Measurements from ENCODE around the gene CLIC3.

CLIC3 gene

GRCh38 chr9:136996361-136997292 lies at the start of gene CLIC3:
Gene CLIC3 (minus strand): TSS chr9:136996568. CDS start chr9:136996543, 25 bp downstream.
- peak within 1 kb of the TSS in 2 of 5 donors; percentile 11 to 19 for H3K4me3 ChIP-seq (ENCODE audit: low read depth in 1 of 5, low read length in 5 of 5)
- no peak within 1 kb of the TSS for H3K9ac ChIP-seq (ENCODE audit: low read length in 5 of 5)
- peaks cover 1 to 47% (median 35%) of the 10 kb centered on the region in 5 donors for H3K4me1 ChIP-seq (ENCODE audit: control insufficient read depth in 5 of 5, insufficient read depth in 5 of 5, low read length in 5 of 5)
- no peak within 1 kb of the TSS for H3K27ac ChIP-seq (ENCODE audit: low read depth, low read length)
- H3K9me3 ChIP-seq (ENCODE audit: control insufficient read depth in 5 of 5, low read length in 5 of 5) = no peaks in the 10 kb centered on the region
- H3K27me3 ChIP-seq (ENCODE audit: control insufficient read depth in 5 of 5, insufficient read depth in 4 of 5, low read length in 5 of 5) = peaks cover 8 to 23% (median 21%) of the 10 kb centered on the region in 5 donors
- H3K36me3 ChIP-seq (ENCODE audit: control insufficient read depth in 5 of 5, insufficient read depth in 5 of 5, low read length in 5 of 5) = peaks cover 0 to 7% (median 4%) of the 10 kb centered on the region in 5 donors

GRCh38 chr9:137045294-137046087 lies 49.1 kb upstream of the CLIC3 start:
- Histone ChIP-seq H3K27me3 (ENCODE audit: control insufficient read depth in 5 of 5, insufficient read depth in 4 of 5, low read length in 5 of 5) (peaks cover 21 to 59% (median 36%) of the 10 kb centered on the region in 5 donors), H3K4me1 (ENCODE audit: control insufficient read depth in 5 of 5, insufficient read depth in 5 of 5, low read length in 5 of 5) (peaks cover 4 to 53% (median 29%) of the 10 kb centered on the region in 5 donors)

GRCh38 chr9:137044502-137045177 lies 48.3 kb upstream of the CLIC3 start:
- H3K9me3 ChIP-seq (ENCODE audit: control insufficient read depth in 5 of 5, low read length in 5 of 5) = no peaks in the 10 kb centered on the region
- peak overlapping the region; percentile 31 to 71 (median 69) for H3K4me3 ChIP-seq (ENCODE audit: low read depth in 1 of 5, low read length in 5 of 5)
- peaks cover 4 to 55% (median 29%) of the 10 kb centered on the region in 5 donors for H3K4me1 ChIP-seq (ENCODE audit: control insufficient read depth in 5 of 5, insufficient read depth in 5 of 5, low read length in 5 of 5)
- H3K9ac ChIP-seq (ENCODE audit: low read length in 5 of 5) = peak overlapping the region in 4 of 5 donors; percentile 26 to 78 (median 52)
- no peak overlapping the region for H3K27ac ChIP-seq (ENCODE audit: low read depth, low read length)
- H3K36me3 ChIP-seq (ENCODE audit: control insufficient read depth in 5 of 5, insufficient read depth in 5 of 5, low read length in 5 of 5) = peaks cover 0 to 17% (median 3%) of the 10 kb centered on the region in 5 donors
- peaks cover 15 to 53% (median 29%) of the 10 kb centered on the region in 5 donors for H3K27me3 ChIP-seq (ENCODE audit: control insufficient read depth in 5 of 5, insufficient read depth in 4 of 5, low read length in 5 of 5)

More at GRCh38 chr9:137045294-137046087, 49.1 kb upstream of the CLIC3 start:
- Histone ChIP-seq H3K9ac (ENCODE audit: low read length in 5 of 5) (peak overlapping the region in 4 of 5 donors; percentile 26 to 78 (median 52)), H3K36me3 (ENCODE audit: control insufficient read depth in 5 of 5, insufficient read depth in 5 of 5, low read length in 5 of 5) (peaks cover 0 to 10% (median 0%) of the 10 kb centered on the region in 5 donors), H3K4me3 (ENCODE audit: low read depth in 1 of 5, low read length in 5 of 5) (peak overlapping the region; percentile 31 to 72 (median 69)), H3K9me3 (ENCODE audit: control insufficient read depth in 5 of 5, low read length in 5 of 5) (no peaks in the 10 kb centered on the region), H3K27ac (ENCODE audit: low read depth, low read length) (no peak overlapping the region)

- peaks cover 12 to 47% (median 23%) of the 10 kb centered on the region in 5 donors for H3K27me3 ChIP-seq (ENCODE audit: control insufficient read depth in 5 of 5, insufficient read depth in 4 of 5, low read length in 5 of 5)
- no peak overlapping the region for H3K27ac ChIP-seq (ENCODE audit: low read depth, low read length)
- H3K4me1 ChIP-seq (ENCODE audit: control insufficient read depth in 5 of 5, insufficient read depth in 5 of 5, low read length in 5 of 5) = peaks cover 4 to 55% (median 29%) of the 10 kb centered on the region in 5 donors
- H3K9me3 ChIP-seq (ENCODE audit: control insufficient read depth in 5 of 5, low read length in 5 of 5) = no peaks in the 10 kb centered on the region
- peak overlapping the region in 3 of 5 donors; percentile 6 to 78 (median 60) for H3K9ac ChIP-seq (ENCODE audit: low read length in 5 of 5)
- H3K4me3 ChIP-seq (ENCODE audit: low read depth in 1 of 5, low read length in 5 of 5) = peak overlapping the region in 2 of 5 donors; percentile 71
- peaks cover 0 to 23% (median 9%) of the 10 kb centered on the region in 5 donors for H3K36me3 ChIP-seq (ENCODE audit: control insufficient read depth in 5 of 5, insufficient read depth in 5 of 5, low read length in 5 of 5)
These were observed 47.7 kb upstream of the CLIC3 start for GRCh38 chr9:137044037-137044436.

GRCh38 chr9:137042751-137043727 lies 46.7 kb upstream of the CLIC3 start:
- Histone ChIP-seq H3K4me3 (ENCODE audit: low read depth in 1 of 5, low read length in 5 of 5) (peak overlapping the region in 3 of 5 donors; percentile 22 to 71 (median 71)), H3K9me3 (ENCODE audit: control insufficient read depth in 5 of 5, low read length in 5 of 5) (no peaks in the 10 kb centered on the region), H3K9ac (ENCODE audit: low read length in 5 of 5) (peak overlapping the region in 2 of 5 donors; percentile 6 to 33), H3K27me3 (ENCODE audit: control insufficient read depth in 5 of 5, insufficient read depth in 4 of 5, low read length in 5 of 5) (peaks cover 9 to 40% (median 18%) of the 10 kb centered on the region in 5 donors), H3K4me1 (ENCODE audit: control insufficient read depth in 5 of 5, insufficient read depth in 5 of 5, low read length in 5 of 5) (peaks cover 4 to 55% (median 29%) of the 10 kb centered on the region in 5 donors), H3K36me3 (ENCODE audit: control insufficient read depth in 5 of 5, insufficient read depth in 5 of 5, low read length in 5 of 5) (peaks cover 0 to 28% (median 14%) of the 10 kb centered on the region in 5 donors), H3K27ac (ENCODE audit: low read depth, low read length) (no peak overlapping the region)

GRCh38 chr9:137041124-137041523 lies 44.8 kb upstream of the CLIC3 start:
- peaks cover 4 to 49% (median 24%) of the 10 kb centered on the region in 5 donors for H3K4me1 ChIP-seq (ENCODE audit: control insufficient read depth in 5 of 5, insufficient read depth in 5 of 5, low read length in 5 of 5)

GRCh38 chr9:137040568-137040967 lies 44.2 kb upstream of the CLIC3 start:
- H3K9me3 ChIP-seq (ENCODE audit: control insufficient read depth in 5 of 5, low read length in 5 of 5) = no peaks in the 10 kb centered on the region
- H3K27me3 ChIP-seq (ENCODE audit: control insufficient read depth in 5 of 5, insufficient read depth in 4 of 5, low read length in 5 of 5) = peaks cover 4 to 24% (median 9%) of the 10 kb centered on the region in 5 donors
- no peak overlapping the region for H3K9ac ChIP-seq (ENCODE audit: low read length in 5 of 5)
- peaks cover 0 to 37% (median 14%) of the 10 kb centered on the region in 5 donors for H3K36me3 ChIP-seq (ENCODE audit: control insufficient read depth in 5 of 5, insufficient read depth in 5 of 5, low read length in 5 of 5)
- H3K4me1 ChIP-seq (ENCODE audit: control insufficient read depth in 5 of 5, insufficient read depth in 5 of 5, low read length in 5 of 5) = peaks cover 4 to 45% (median 22%) of the 10 kb centered on the region in 5 donors
- H3K4me3 ChIP-seq (ENCODE audit: low read depth in 1 of 5, low read length in 5 of 5) = no peak overlapping the region
- H3K27ac ChIP-seq (ENCODE audit: low read depth, low read length) = no peak overlapping the region

More at GRCh38 chr9:137041124-137041523, 44.8 kb upstream of the CLIC3 start:
- no peak overlapping the region for H3K27ac ChIP-seq (ENCODE audit: low read depth, low read length)
- H3K9me3 ChIP-seq (ENCODE audit: control insufficient read depth in 5 of 5, low read length in 5 of 5) = no peaks in the 10 kb centered on the region
- H3K36me3 ChIP-seq (ENCODE audit: control insufficient read depth in 5 of 5, insufficient read depth in 5 of 5, low read length in 5 of 5) = peaks cover 0 to 37% (median 14%) of the 10 kb centered on the region in 5 donors
- H3K4me3 ChIP-seq (ENCODE audit: low read depth in 1 of 5, low read length in 5 of 5) = no peak overlapping the region
- H3K27me3 ChIP-seq (ENCODE audit: control insufficient read depth in 5 of 5, insufficient read depth in 4 of 5, low read length in 5 of 5) = peaks cover 4 to 26% (median 9%) of the 10 kb centered on the region in 5 donors
- peak overlapping the region in 1 of 5 donors; percentile 23 for H3K9ac ChIP-seq (ENCODE audit: low read length in 5 of 5)

- Histone ChIP-seq H3K9me3 (ENCODE audit: control insufficient read depth in 5 of 5, low read length in 5 of 5) (no peaks in the 10 kb centered on the region), H3K4me1 (ENCODE audit: control insufficient read depth in 5 of 5, insufficient read depth in 5 of 5, low read length in 5 of 5) (peaks cover under 1 to 45% (median 23%) of the 10 kb centered on the region in 5 donors), H3K4me3 (ENCODE audit: low read depth in 1 of 5, low read length in 5 of 5) (no peak overlapping the region), H3K9ac (ENCODE audit: low read length in 5 of 5) (no peak overlapping the region), H3K27ac (ENCODE audit: low read depth, low read length) (no peak overlapping the region), H3K36me3 (ENCODE audit: control insufficient read depth in 5 of 5, insufficient read depth in 5 of 5, low read length in 5 of 5) (peaks cover 0 to 37% (median 14%) of the 10 kb centered on the region in 5 donors), H3K27me3 (ENCODE audit: control insufficient read depth in 5 of 5, insufficient read depth in 4 of 5, low read length in 5 of 5) (peaks cover 0 to 18% (median 5%) of the 10 kb centered on the region in 5 donors)
These were observed 43.4 kb upstream of the CLIC3 start for GRCh38 chr9:137039611-137040366.

All from subcutaneous abdominal adipose tissue (tissue), 5 donors.